HG02759 (cell line): ENCODE data around the gene PLXNA2.

Experiments
- ATAC-seq: cut with Tn5 transposase; IDR thresholded peaks from one replicate; pipeline ENCODE4 v1.9.1; 2021; ENCODE audit warnings: mild to moderate bottlenecking, moderate library complexity; ENCODE audit not compliant: unreplicated experiment

Gene PLXNA2

GRCh38 chr1:208078752-208079151, 165.4 kb downstream of the PLXNA2 start:
- ATAC-seq: no peak

DNA sequence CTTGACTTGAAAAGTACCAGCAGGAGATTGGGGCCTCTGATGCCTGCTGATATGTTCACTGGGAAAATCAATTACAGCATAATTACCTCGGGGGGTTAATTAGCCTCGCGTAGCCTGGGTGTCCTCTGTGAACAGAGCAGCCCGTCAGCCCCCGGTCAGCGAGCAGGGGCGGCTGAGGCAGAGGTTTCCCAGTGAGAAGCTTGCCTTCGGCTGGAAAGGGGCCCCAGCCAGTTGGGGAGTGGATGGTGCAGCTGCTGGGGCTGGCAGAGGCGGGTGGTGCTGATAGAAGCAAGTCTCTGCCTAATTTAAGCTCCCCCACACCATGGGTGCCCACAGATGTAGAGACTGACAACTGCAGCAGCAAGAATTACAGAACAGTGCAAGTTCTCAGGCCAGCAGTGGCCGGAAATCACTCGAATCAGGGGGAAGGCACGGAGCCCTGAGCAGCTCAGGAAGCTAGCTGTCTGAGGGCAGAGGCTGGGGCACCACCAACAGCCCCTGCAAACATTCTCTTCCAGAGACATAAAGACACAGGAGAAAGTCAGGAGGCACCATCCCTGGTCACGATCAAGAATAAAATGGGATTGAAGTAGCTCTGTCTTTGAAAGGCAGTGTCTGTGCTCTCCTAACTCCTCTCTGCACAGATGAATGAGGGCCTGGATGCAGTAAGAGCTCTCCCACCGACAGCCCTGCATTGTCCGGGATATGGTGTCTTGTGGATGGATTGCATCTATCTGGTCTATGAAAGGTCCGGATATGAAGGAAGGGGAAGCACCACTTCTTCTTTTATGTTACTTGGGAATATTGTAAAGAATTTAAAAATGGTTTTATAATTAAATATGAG, 166.7 kb downstream of the PLXNA2 start:
- no peak for ATAC-seq

- no peak for ATAC-seq
Observed at GRCh38 chr1:208074353-208074752, 169.8 kb downstream of the PLXNA2 start.

DNA sequence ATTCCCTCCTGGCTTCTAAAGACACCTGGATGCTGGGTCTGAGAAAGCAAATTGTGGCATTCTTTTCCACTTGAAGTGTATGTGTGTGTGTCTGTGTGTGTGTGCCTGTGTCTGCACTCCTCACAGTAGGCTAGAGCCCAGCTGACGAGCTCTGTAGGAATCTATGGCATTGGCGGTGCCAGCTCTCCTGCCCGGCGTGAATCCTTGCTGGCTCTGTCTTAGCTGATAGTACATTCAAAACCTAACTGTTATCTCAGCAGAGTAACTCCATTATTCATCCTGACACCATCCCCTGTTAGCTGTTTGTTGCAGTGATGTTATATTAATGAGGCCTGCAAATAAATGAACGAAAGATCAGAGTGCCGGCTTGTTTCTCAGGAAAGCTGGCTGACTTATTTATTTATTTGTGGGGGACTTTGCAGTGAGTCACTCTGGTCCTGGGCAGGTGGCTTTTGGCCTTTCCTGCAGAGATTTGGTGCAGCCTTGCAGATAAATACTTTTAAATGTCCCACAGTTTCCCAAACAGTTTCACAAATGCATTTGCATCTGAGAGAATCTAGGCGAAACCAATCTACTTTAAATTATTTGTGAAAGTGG, 172.7 kb downstream of the PLXNA2 start:
- no peak for ATAC-seq

GRCh38 chr1:208069908-208070307, 174.3 kb downstream of the PLXNA2 start:
- ATAC-seq: no peak

- no peak for ATAC-seq
Observed at GRCh38 chr1:208069317-208069716, 174.9 kb downstream of the PLXNA2 start.

DNA sequence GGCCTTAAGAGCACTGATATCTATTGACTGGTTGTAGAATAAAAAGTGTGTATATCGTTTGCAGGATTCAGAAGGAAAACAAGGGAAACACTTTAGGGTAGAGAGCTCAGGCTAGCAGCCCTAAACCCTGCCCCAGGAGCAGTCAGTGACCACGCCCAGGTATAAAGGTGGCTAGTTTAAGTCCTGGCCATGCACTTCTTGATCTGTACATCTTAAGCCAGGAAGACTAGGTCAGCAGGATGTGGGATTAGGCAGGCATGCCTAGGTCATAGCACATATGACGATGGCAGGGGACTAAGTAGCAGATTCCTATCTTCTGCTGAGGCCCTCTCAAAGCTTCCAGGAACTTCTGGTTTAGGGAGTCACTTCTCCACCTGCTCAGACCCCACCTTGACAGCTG, 175.3 kb downstream of the PLXNA2 start:
- no peak for ATAC-seq

GRCh38 chr1:208068407-208068806, 175.8 kb downstream of the PLXNA2 start:
- ATAC-seq: no peak

- ATAC-seq: no peak
Observed at GRCh38 chr1:208066583-208066982, 177.6 kb downstream of the PLXNA2 start.

DNA sequence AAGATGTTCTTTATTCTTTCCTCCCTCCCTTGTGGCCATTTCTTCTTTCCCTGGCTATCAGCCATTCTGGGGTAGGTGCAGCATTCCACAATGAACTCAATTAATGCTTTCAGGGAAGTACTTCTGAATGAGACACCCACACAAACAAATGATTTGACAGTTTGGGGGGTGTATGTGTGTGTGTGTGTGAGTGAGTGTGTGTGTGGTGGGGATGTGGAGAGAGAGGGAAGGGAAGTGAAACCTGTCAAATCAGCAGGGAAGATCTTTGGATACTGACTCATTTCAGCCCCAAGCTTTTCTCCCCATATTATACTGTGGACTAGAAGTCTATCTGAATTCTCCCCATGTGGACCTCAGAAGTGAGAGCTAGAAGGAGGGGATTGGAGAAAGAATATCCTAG, 178.3 kb downstream of the PLXNA2 start:
- ATAC-seq: no peak

- ATAC-seq: no peak
Observed at GRCh38 chr1:208061632-208062031, 182.6 kb downstream of the PLXNA2 start.

GRCh38 chr1:208061118-208061517, 183.1 kb downstream of the PLXNA2 start:
- ATAC-seq: no peak

DNA sequence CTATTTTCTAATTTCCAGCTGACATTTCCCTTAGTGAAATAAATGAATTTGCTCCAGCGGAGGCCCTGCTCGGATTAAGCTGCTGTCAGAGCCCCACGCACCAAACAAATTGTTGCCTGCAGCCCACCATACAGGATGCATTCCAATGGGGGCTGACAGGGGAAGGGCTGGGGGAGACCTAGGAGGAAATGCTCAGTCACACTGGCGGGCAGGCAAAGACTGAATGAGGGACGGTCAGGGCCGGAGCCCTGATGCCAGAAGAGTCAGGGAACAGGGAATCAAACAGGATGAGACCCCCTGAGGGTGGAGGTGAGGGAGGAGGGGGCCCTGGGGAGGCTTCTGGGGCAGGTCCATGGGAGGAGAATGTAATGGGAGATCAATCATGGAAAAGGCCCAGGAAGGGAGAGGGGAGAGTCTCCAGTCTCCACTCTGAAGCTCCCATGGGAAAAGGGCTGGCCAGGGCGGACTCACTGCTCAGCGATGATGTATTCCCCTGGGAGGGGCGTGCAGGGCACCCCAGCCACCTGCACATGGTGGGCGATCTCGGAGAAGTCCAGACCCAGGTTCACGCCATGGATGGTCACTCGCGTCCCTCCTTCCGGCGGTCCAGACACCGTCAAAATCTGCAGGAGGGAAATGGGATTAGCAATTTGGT, 183.8 kb downstream of the PLXNA2 start:
- ATAC-seq: no peak

- ATAC-seq: no peak
Observed at GRCh38 chr1:208059409-208060001, 184.7 kb downstream of the PLXNA2 start.

GRCh38 chr1:208058756-208059155, 185.4 kb downstream of the PLXNA2 start:
- no peak for ATAC-seq

DNA sequence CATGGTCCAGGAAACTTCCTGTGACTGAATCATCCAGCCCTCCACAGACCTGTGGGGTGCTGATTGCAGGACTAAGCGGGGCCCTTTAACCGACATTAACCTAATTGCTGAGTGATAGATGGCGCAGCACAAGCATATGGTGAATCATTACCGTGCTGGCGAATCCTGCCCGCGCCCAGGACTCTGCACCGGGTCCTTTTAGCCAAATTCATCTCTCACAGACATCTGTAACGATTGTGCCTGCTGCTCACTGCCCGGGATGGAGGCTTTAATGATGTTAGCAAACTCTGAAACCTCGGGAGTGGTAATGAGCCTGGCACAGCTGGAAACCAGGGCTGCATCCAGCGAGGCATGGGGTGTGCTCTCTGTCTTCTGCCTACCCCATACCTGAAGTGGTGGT, 185.9 kb downstream of the PLXNA2 start:
- ATAC-seq: no peak

- ATAC-seq: no peak
Observed at GRCh38 chr1:208057056-208057455, 187.1 kb downstream of the PLXNA2 start.

DNA sequence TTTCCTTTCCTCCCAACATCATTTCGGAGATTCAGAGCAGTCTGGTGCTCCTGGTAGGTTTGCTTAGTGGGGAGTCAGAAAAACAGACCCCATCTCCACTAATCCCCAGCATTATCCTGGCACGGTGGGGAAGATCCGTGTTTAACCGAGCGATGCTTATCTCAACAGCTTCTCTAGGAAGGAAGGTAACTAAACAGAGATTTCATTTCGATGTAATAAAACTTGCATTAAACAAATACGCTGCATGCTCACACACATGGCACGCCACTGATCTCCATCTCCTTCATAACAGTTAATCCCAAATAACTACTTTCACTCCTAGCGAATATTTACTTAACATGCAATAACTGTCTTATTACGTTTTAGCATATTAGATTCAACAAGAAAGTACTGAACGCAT, 188.6 kb downstream of the PLXNA2 start:
- no peak for ATAC-seq

GRCh38 chr1:208054911-208055379, 189.2 kb downstream of the PLXNA2 start:
- ATAC-seq: no peak

- ATAC-seq: no peak
Observed at GRCh38 chr1:208054485-208054884, 189.7 kb downstream of the PLXNA2 start.

DNA sequence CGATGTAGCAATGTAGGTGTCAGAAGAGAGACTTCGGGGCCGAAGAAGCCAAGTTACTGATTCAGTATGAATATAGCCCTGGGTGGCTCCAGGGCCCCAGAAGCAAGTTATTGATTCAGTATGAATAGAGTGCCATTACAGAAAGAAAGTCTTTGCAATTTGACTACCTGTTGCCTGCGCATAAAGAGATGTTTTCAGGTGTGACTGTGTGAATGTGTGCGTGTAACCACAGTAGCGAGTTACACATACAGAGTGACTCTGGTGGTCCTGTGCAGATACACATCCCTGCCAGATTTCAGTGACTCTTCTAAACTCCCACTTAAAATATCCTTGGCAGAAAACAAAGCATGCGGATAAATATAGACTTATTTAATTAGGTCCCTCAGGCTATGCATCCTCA, 190.5 kb downstream of the PLXNA2 start:
- no peak for ATAC-seq
